ENCODE results near the gene CYP51A1. TPM values are rescaled to one million over a fixed set of nuclear protein-coding genes. Genes with fewer than 3 reads are reported as not detected.

The CYP51A1 gene
- total RNA-seq, result 66.0 and 67.9 TPM in 2 replicates

DNA sequence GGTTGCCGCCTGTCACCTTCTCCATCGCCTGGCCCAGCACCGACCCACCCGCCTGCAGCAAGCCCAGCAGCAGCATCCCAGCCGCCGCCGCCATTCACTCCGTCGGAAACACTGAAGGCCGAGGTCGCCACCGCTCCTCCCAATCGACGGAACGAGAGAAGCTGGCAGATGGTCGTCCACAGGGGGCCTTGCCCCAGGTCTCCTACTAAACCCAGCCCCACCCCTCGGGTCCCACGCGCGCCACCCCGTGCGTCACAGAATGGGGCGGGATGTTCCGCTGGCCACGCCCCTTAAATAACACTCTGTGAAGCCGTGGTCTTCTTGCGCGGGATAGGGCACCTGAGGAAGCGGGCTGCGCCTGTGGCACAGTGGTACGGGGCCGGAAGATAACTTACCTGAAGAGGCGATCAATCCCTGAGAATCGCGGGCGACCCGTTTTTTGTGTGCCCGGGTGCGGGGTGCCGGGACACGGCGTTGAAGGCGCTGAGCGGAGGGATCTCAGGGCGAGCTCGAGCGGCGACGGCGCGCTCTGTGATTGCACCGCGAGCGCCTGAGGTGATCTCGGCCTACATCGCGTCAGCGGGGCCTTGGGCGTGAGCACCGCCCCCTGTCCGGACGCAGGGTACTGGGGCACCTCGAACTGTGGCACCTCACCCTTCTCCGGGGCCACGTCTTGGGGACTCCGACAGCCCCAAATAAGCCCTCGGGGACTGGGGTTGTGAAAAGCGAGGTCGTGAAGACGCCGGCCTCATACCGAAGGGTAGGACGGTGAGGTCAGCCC is at the start of gene CYP51A1:
TSS of gene CYP51A1 (minus strand) at position 207 of the 781 bp plus-strand sequence. CDS start at position 94, 113 bp downstream.

DNA sequence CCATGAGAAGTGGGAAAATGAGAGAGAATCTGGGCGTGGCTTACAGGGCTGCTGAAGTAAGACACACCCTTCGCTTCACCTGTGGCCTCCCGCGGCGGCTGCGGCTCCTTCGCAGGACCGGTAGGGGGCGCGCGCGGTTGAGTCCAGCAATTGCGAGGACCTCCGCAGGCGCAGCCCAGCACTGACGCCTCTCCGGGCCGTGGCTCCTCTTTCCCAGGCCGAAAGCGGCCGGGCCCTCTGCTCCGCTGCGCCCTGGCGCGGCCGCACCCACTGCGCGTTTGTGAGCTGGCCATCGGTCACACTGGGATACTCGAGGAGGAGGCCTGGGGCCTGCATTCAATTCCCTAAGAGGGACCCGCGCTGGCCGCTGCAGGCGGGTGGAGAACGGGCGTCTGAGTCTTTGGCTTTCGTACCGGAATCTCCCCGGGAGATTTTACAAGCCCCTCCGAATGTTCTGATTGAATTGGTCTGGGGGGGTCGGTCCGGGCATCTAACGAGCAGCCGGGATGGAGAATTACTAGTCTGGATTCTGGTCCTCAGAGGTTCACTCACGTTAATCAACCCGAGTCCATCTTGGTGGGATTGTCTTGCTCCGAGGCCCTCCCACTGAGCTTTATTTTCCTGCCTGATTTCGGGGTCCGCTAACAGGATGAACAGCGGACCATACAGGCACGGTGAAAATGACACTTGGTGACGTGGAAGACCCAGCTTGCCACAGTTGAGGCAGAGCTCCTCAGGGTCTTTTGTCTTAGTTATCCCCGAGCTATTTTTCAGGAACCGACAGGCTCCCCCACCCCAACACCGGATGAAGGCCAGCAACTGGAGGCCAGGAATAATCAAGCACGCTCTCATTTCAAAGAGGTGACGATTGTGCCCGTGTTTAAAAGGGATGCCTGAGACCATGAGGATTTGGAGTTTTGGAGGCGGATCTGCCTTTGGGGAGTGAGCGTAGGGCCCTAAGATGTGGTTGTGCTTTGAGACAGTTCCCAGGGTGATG is 44.9 kb upstream of the CYP51A1 start, which contains the start of gene LRRD1:
TSS of gene LRRD1 (minus strand) at position 215 of the 997 bp plus-strand sequence. CDS start 13,940 bp downstream, outside the sequence.

Other genes starting within 250 kb of the CYP51A1 start
- 41.8 and 47.7 TPM in 2 replicates for gene AKAP9, start 193.6 kb downstream of the CYP51A1 start, total RNA-seq
- not detected in 2 replicates for gene LRRD1, start 44.7 kb upstream of the CYP51A1 start, total RNA-seq
- 27.6 and 37.2 TPM in 2 replicates for gene KRIT1, start 111.4 kb upstream of the CYP51A1 start, total RNA-seq
- 30.3 and 40.2 TPM in 2 replicates for gene ANKIB1, start 111.5 kb upstream of the CYP51A1 start, total RNA-seq